Left ventricle myocardium inferior (tissue), 1 donor: ENCODE data around the gene MYOM3. TPM values are rescaled to one million over a fixed set of nuclear protein-coding genes. Genes with fewer than 3 reads are reported as not detected.

Source experiments
- DNase-seq: peaks from one replicate; pipeline ENCODE4 v3.0.0-alpha.2; 2020
- H3K27ac ChIP-seq: fragments of 200-600 bp; replicated peaks from 2 replicates; pipeline ENCODE4 v1.8.0; 2021
- H3K27me3 ChIP-seq: fragments of 200-600 bp; 2 replicates; pipeline ENCODE4 v1.8.0; 2021; ENCODE audit warnings: low read depth
- H3K36me3 ChIP-seq: fragments of 200-600 bp; 2 replicates; pipeline ENCODE4 v1.8.0; 2021
- H3K4me1 ChIP-seq: fragments of 200-600 bp; 2 replicates; pipeline ENCODE4 v1.8.0; 2021
- H3K4me3 ChIP-seq: fragments of 200-600 bp; 2 replicates; pipeline ENCODE4 v1.8.0; 2021; ENCODE audit warnings: mild to moderate bottlenecking, moderate library complexity
- H3K9me3 ChIP-seq: fragments of 200-600 bp; replicated peaks from 2 replicates; pipeline ENCODE4 v1.8.0; 2021
- CTCF ChIP-seq: fragments of 200-600 bp; IDR thresholded peaks from 2 replicates; pipeline ENCODE4 v1.8.0; 2021; ENCODE audit warnings: antibody characterized with exemption, mild to moderate bottlenecking, borderline replicate concordance
- intact Hi-C: fragments of 100-400 bp; cut with micrococcal nuclease; formaldehyde crosslinking; loops from one replicate; pipeline ENCODE4 v1.11.0; 2022
- total RNA-seq: library from RNA; stranded (reverse); fragmentation: NEBNext Ultra II Directional; extraction: Animal tissue kit (Norgen Biotek cat#: 25700); gene quantifications from one replicate; pipeline ENCODE4 v1.2.1, GENCODE V29; 2021
- donor health status: DM: no; HTN: yes; CAD: no; lungs with severe emphysema.

Gene MYOM3
- total RNA-seq, 1 donor from 2014 or later = 440 TPM

- Histone ChIP-seq H3K27me3 (no peaks in the 10 kb centered on the region), H3K36me3 (peaks cover 83% of the 10 kb centered on the region), H3K9me3 (no peaks in the 10 kb centered on the region), H3K4me3 (no peak overlapping the region), H3K27ac (no peak overlapping the region), H3K4me1 (peaks cover 59% of the 10 kb centered on the region)
- DNase-seq = no peak
- intact Hi-C loops = no loop called here
- TF ChIP-seq CTCF = no peak
Observed at GRCh38 chr1:24086466-24086865, 25.5 kb downstream of the MYOM3 start.

- intact Hi-C loops = no loop called here
- no peak for DNase-seq
- no peak for TF ChIP-seq CTCF
- Histone ChIP-seq H3K4me1 (peaks cover 59% of the 10 kb centered on the region), H3K4me3 (no peak overlapping the region), H3K27ac (no peak overlapping the region), H3K9me3 (no peaks in the 10 kb centered on the region), H3K27me3 (no peaks in the 10 kb centered on the region), H3K36me3 (peaks cover 79% of the 10 kb centered on the region)
Observed at GRCh38 chr1:24085546-24085945, 26.4 kb downstream of the MYOM3 start.

- TF ChIP-seq CTCF = no peak
- no peak for DNase-seq
- Histone ChIP-seq H3K36me3 (peaks cover 79% of the 10 kb centered on the region), H3K27ac (no peak overlapping the region), H3K27me3 (no peaks in the 10 kb centered on the region), H3K9me3 (no peaks in the 10 kb centered on the region), H3K4me3 (no peak overlapping the region), H3K4me1 (peaks cover 59% of the 10 kb centered on the region)
- intact Hi-C loops = no loop called here
Observed at GRCh38 chr1:24085007-24085406, 26.9 kb downstream of the MYOM3 start.

GRCh38 chr1:24084050-24084449 is 27.9 kb downstream of the MYOM3 start:
- Histone ChIP-seq H3K27me3 (no peaks in the 10 kb centered on the region), H3K4me3 (no peak overlapping the region), H3K36me3 (peaks cover 81% of the 10 kb centered on the region), H3K9me3 (no peaks in the 10 kb centered on the region), H3K4me1 (peaks cover 67% of the 10 kb centered on the region), H3K27ac (no peak overlapping the region)
- DNase-seq = no peak
- intact Hi-C loops = no loop called here
- no peak for TF ChIP-seq CTCF

- H3K4me1 ChIP-seq = peaks cover 77% of the 10 kb centered on the region
- H3K27ac ChIP-seq = peak overlapping the region; percentile 61
- no peak for DNase-seq
- no peaks in the 10 kb centered on the region for H3K9me3 ChIP-seq
- no peak for TF ChIP-seq CTCF
- no peak overlapping the region for H3K4me3 ChIP-seq
- intact Hi-C loops = no loop called here
- no peaks in the 10 kb centered on the region for H3K27me3 ChIP-seq
- peaks cover 73% of the 10 kb centered on the region for H3K36me3 ChIP-seq
Observed at GRCh38 chr1:24082372-24082771, 29.6 kb downstream of the MYOM3 start.

- H3K27ac ChIP-seq = peak overlapping the region; percentile 61
- no peaks in the 10 kb centered on the region for H3K27me3 ChIP-seq
- peaks cover 84% of the 10 kb centered on the region for H3K4me1 ChIP-seq
- H3K36me3 ChIP-seq = peaks cover 62% of the 10 kb centered on the region
- TF ChIP-seq CTCF = no peak
- no peaks in the 10 kb centered on the region for H3K9me3 ChIP-seq
- H3K4me3 ChIP-seq = no peak overlapping the region
- no peak for DNase-seq
- intact Hi-C loops = no loop called here
Observed at GRCh38 chr1:24081190-24081589, 30.7 kb downstream of the MYOM3 start.
